NB4 (cell line): Measurements from ENCODE around the gene PAX5.
A peak's percentile ranks its signal among the peaks of the same experiment; 100 is the strongest.

Experiments
- DNase-seq: peaks from one replicate; pipeline ENCODE4 v3.0.0; 2010; ENCODE audit warnings: low read depth
- H3K4me3 ChIP-seq: one replicate; pipeline ENCODE4 v1.5.1; 2011; ENCODE audit warnings: mild to moderate bottlenecking, low read depth, low read length, moderate library complexity
- MYC ChIP-seq: IDR thresholded peaks from 2 replicates; pipeline ENCODE4 v1.6.1; 2011; ENCODE audit warnings: low read depth, low read length
- POLR2A ChIP-seq: IDR thresholded peaks from 2 replicates; pipeline ENCODE4 v1.6.1; 2011; ENCODE audit warnings: mild to moderate bottlenecking; ENCODE audit not compliant: insufficient read length; ENCODE audit errors: extremely low read depth
- TF ChIP-seq, protein P1 (sequence below): IDR thresholded peaks from one replicate; pipeline ENCODE4 v1.5.1; 2012; ENCODE audit warnings: low read depth, low read length
- TF ChIP-seq, protein P2 (sequence below): IDR thresholded peaks from 2 replicates; pipeline ENCODE4 v1.6.1; 2011; ENCODE audit warnings: low read depth, low read length

The PAX5 gene

DNA sequence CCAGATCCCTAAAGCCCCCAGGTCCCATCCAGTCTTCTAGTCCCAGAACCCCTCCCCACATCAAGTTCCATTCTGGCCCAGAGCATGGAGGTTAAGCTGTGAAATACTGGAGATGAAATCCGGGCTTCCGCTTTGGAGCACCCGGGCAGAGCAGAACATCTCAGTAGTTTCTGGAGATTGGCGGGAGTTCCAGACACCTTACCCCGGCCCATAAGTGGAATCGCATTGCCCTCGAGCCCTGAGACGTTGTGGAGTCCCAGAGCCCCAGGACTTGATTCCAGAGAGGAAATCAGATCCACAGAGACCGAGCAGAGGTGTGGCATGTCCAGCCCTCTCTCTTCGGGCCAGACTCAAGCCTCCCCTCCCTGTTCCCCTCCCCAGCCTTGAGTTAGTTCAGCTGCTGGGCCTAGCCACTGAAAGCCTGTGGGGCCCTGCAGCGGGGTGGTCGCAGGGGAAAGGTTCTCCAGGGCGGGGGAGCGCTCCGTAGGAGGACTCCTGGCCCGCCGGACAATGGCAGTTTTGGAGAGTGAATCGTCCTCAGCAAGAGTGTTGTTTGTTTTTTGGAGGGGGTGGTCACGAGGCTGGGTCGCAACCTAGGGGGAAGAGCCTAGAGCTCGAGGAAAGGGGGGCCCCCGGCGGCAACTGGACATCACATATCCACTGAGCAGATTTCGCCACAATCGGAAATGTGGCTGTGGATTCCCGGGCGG is 1.0 kb upstream of the PAX5 start:
- H3K4me3 ChIP-seq, result no peak overlapping the region
- DNase-seq, result no peak
- no peak for TF ChIP-seq POLR2A
- TF ChIP-seq, protein P1, sequence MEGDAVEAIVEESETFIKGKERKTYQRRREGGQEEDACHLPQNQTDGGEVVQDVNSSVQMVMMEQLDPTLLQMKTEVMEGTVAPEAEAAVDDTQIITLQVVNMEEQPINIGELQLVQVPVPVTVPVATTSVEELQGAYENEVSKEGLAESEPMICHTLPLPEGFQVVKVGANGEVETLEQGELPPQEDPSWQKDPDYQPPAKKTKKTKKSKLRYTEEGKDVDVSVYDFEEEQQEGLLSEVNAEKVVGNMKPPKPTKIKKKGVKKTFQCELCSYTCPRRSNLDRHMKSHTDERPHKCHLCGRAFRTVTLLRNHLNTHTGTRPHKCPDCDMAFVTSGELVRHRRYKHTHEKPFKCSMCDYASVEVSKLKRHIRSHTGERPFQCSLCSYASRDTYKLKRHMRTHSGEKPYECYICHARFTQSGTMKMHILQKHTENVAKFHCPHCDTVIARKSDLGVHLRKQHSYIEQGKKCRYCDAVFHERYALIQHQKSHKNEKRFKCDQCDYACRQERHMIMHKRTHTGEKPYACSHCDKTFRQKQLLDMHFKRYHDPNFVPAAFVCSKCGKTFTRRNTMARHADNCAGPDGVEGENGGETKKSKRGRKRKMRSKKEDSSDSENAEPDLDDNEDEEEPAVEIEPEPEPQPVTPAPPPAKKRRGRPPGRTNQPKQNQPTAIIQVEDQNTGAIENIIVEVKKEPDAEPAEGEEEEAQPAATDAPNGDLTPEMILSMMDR, result no peak
- TF ChIP-seq, protein P2, sequence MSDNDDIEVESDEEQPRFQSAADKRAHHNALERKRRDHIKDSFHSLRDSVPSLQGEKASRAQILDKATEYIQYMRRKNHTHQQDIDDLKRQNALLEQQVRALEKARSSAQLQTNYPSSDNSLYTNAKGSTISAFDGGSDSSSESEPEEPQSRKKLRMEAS, result no peak
- TF ChIP-seq MYC, result no peak

DNA sequence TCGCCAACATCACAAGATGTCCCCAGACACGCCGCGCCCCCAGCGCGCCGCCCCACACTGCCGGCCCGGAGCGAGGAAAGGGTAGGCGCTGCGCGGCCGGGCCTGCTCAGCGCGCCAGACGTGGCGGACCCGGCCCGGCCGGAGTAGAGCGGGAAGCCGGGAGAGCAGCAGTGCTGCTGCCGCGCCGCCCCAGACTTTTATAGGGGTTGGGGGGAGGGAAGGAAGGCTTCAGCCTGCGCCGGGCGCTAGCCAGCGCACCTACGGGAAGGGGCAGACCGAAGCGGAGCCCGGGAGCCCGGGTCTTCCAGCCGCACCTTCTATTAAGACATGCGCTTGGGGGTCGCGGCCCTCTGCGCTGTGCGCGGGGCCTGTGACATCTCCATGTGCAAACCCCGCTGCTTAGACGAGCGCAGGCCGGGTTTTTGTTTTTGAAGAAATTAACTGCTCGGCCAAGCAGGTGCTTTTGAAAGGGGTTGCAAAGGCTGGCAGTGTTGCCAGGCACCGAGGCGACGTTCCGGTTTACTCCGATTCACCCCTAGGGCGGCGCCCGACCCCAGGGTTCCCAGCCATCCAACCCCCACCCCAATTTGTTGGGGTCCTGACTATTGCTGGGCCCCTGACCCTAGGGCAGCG is 353 bp upstream of the PAX5 start:
- TF ChIP-seq, protein P1, result peak; percentile 32
- TF ChIP-seq POLR2A (no peak), MYC (no peak)
- TF ChIP-seq, protein P2, result no peak
- peak; percentile 67 for DNase-seq
- H3K4me3 ChIP-seq, result peak overlapping the region; percentile 11

DNA sequence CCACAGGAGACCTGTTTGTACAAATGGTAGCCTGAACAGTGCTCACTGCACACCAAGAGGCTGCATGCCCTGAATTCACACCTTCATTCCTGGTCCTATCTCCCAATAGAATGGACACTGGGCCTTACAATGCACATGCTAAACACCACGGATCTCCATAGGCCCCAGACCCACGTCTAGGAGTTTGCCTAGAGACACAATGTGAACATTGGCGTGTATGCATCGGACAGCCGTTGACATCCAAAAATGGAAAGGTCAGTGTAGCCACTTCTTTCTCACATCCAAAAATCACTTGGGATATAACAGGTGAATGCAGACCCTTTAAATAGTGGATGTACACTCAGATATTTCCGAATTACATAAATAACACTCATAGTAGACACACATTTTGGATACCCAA is 927 bp downstream of the PAX5 start:
- H3K4me3 ChIP-seq, result no peak overlapping the region
- TF ChIP-seq POLR2A, result no peak
- TF ChIP-seq MYC, result no peak
- TF ChIP-seq, protein P2, result no peak
- no peak for DNase-seq

DNA sequence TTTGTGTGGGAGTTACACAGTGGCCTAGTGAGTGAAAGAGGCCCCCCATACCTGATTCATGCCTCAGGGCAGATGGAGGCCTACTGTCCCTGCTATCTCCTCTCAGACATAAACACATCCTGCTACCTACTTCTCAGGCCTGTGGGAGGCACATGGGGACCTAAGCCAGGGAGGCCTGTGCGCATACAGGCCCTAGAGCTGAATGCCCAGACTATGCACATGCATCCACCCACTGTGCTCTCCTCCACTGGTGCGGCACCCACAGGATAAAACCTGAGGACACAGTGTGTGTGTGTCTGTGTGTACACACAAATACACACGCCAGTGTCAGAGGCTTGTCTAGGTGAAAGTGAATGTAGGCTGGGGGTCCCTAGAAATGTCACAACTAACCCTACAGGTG is 1.4 kb downstream of the PAX5 start:
- DNase-seq, result no peak
- H3K4me3 ChIP-seq, result no peak overlapping the region
- no peak for TF ChIP-seq POLR2A
- TF ChIP-seq, protein P1, result no peak
- TF ChIP-seq, protein P2, result no peak

DNA sequence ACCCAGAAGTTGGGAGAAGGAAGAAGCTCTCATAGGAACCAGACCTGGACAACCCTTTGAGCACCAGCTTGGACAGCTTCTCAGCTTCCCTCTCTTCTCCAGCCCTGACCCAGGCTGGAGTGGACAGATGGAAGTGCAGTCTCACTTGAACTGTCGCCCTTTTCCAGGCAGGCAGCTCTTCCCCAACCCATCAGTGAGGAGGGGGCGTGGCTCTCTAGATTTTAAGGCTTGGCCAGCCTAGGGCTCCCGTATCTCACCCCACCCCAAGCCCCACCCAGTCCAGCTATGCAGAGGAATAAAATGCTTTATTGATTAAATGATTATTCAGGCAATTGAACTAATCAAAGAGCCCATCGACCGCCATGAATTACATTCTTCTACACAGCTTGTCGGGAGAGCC is 2.2 kb downstream of the PAX5 start:
- DNase-seq, result no peak
- no peak overlapping the region for H3K4me3 ChIP-seq
- TF ChIP-seq, protein P2, result no peak
- TF ChIP-seq POLR2A (no peak), MYC (no peak)
- TF ChIP-seq, protein P1, result no peak

DNA sequence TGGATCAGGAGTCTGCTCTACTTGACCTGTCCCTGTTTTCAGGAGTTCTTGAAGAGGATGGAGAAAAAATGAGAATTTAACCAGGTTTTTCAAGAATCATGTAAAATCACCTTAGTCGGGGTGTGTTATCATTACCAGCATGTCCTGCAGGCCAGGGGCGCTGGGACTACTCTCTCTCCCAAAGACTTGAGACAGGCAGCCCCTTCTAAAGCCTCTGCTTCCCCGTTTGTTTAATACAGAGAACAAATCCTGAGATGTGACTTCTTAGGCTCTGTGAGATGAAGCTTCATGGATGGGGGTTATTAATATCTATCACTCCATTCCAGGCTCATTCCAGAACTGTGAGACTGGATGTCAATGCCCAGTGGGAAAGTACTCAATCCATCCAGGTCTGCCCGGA is 3.0 kb downstream of the PAX5 start:
- TF ChIP-seq MYC, result no peak
- TF ChIP-seq, protein P2, result no peak
- no peak for DNase-seq
- H3K4me3 ChIP-seq, result no peak overlapping the region
